Right atrium auricular region (tissue), 2 donors: ENCODE measurements around the gene ANO6. TPM values are rescaled to one million over a fixed set of nuclear protein-coding genes. Genes with fewer than 3 reads are reported as not detected.

Experiments
- DNase-seq: peaks from one replicate; pipeline ENCODE4 v3.0.0-alpha.2; 2019; ENCODE audit warnings: low spot score
- H3K27ac ChIP-seq, 2 donors: fragments of 200-600 bp; sonication (generic); 1 replicate in 1 of 2; 2 replicates in 1 of 2; pipeline ENCODE4 v1.5.1; 2016 to 2019
- H3K27me3 ChIP-seq, 2 donors: fragments of 200-600 bp; sonication (generic); one replicate each; pipeline versions ENCODE4 v1.5.1 to v1.6.0; 2017 to 2019
- H3K36me3 ChIP-seq: fragments of 200-600 bp; sonication (generic); one replicate; pipeline ENCODE4 v1.5.1; 2016
- H3K4me1 ChIP-seq, 2 donors: fragments of 200-600 bp; sonication (generic); one replicate each; pipeline versions ENCODE4 v1.5.1 to v1.6.0; 2017 to 2019
- H3K4me3 ChIP-seq, 2 donors: fragments of 200-600 bp; sonication (generic); 1 replicate in 1 of 2; 2 replicates in 1 of 2; pipeline ENCODE4 v1.5.1; 2017 to 2019; ENCODE audit warnings: mild to moderate bottlenecking in 1 of 2, moderate library complexity in 1 of 2
- H3K9me3 ChIP-seq, 2 donors: fragments of 200-600 bp; sonication (generic); one replicate each; pipeline ENCODE4 v1.5.1; 2019
- CTCF ChIP-seq, 2 donors: fragments of 200-600 bp; sonication (generic); IDR thresholded peaks; one replicate each; pipeline ENCODE4 v1.5.1; 2019; ENCODE audit warnings: antibody characterized with exemption in 2 of 2
- total RNA-seq, 2 donors: library from RNA; depleted of rRNA; stranded (reverse); fragments of >200 nt; gene quantifications; one replicate each; pipeline ENCODE4 v1.1.0, GENCODE V29; 2016

Gene ANO6
- total RNA-seq, 2 donors from 2014 or later = 48.1 to 49.5 TPM

DNA sequence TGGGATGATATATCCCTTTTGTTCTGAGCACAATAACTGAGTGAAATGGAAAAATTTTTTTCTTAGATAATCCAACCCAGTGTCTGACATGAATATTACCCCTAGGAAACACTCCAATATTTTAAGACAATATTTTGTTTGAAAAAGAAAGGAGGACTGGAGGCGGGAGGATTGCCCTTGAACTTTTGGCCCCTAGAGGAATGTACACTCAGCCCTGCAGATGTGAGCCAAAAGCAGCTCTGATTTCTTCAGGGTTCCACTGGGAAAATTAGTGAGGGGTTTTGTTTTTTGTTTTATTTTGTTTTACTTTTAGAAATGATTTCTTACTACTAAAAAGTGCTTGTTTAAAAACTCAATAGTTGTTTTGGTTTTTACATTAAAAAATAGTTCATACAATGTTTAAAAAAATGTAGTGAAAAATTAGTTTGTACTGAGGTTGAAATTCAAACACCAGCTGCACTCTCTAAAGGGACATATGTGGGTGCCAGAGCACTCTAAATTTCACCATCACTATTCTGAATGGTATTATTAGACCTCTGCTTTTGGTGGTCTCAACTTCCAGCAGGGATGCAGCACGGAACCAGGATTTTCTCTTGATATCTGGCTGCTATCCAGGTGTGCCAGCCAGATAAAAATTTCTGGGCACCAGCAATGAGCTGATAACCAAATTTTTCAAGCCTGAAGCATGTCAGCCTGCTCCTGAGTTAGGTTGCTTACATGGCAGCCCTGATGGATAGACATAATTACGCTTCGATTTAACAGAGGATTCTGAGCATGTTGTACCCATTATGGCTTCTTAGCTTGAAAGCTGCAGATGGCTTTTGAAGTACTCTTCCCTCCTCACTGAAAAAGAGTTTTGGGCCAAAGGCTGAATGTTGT is 141.9 kb downstream of the ANO6 start:
- Histone ChIP-seq H3K4me3 (no peak overlapping the region), H3K27ac (peak overlapping the region; percentile 2 to 30), H3K4me1 (peaks cover 0 to 21% of the 10 kb centered on the region in 2 donors), H3K27me3 (no peaks in the 10 kb centered on the region), H3K9me3 (peaks cover 0 to 8% of the 10 kb centered on the region in 2 donors), H3K36me3 (peaks cover 14% of the 10 kb centered on the region)
- no peak for DNase-seq
- TF ChIP-seq CTCF (IDR thresholded peaks at IDR 0.05) = no peak

- TF ChIP-seq CTCF (IDR thresholded peaks at IDR 0.05) = no peak
Observed at GRCh38 chr12:45362291-45362690, 146.4 kb downstream of the ANO6 start.

DNA sequence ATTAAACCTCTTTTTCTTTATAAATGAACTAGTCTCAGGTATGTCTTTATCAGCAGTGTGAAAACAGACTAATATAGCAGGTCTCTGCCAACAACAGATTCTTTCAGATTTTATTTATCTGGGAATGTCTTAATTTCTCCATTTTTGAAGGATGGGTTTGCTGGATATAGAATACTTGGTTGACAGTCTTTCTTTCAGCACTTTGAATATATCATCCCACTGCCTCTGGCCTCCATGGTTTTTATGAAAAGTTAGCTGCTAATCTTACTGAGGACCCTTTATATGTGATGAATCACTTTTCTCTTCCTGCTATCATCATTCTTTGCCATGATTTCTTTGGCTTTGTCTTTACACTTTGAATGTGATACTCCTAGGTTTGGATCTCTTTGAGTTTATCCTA is 148.0 kb downstream of the ANO6 start:
- DNase-seq = no peak
- H3K4me3 ChIP-seq = no peak overlapping the region
- H3K4me1 ChIP-seq = no peaks in the 10 kb centered on the region
- TF ChIP-seq CTCF (IDR thresholded peaks at IDR 0.05) = no peak
- peaks cover 11% of the 10 kb centered on the region for H3K36me3 ChIP-seq
- no peaks in the 10 kb centered on the region for H3K27me3 ChIP-seq
- H3K27ac ChIP-seq = no peak overlapping the region
- H3K9me3 ChIP-seq = peaks cover 0 to 28% of the 10 kb centered on the region in 2 donors

More at GRCh38 chr12:45362291-45362690, 146.4 kb downstream of the ANO6 start:
- peaks cover 0 to 28% of the 10 kb centered on the region in 2 donors for H3K9me3 ChIP-seq
- H3K4me3 ChIP-seq = no peak overlapping the region
- H3K27me3 ChIP-seq = no peaks in the 10 kb centered on the region
- H3K36me3 ChIP-seq = no peaks in the 10 kb centered on the region
- no peak overlapping the region for H3K27ac ChIP-seq
- DNase-seq = no peak
- H3K4me1 ChIP-seq = peaks cover 0 to 13% of the 10 kb centered on the region in 2 donors

GRCh38 chr12:45368841-45369489 is 153.1 kb downstream of the ANO6 start:
- Histone ChIP-seq H3K9me3 (peaks cover 0 to 9% of the 10 kb centered on the region in 2 donors), H3K27ac (no peak overlapping the region), H3K4me1 (no peaks in the 10 kb centered on the region), H3K36me3 (peaks cover 25% of the 10 kb centered on the region), H3K4me3 (no peak overlapping the region), H3K27me3 (no peaks in the 10 kb centered on the region)
- TF ChIP-seq CTCF (IDR thresholded peaks at IDR 0.05) = no peak
- no peak for DNase-seq

GRCh38 chr12:45377815-45378214 is 161.9 kb downstream of the ANO6 start:
- no peaks in the 10 kb centered on the region for H3K4me1 ChIP-seq
- peaks cover 8% of the 10 kb centered on the region for H3K36me3 ChIP-seq
- H3K9me3 ChIP-seq = no peaks in the 10 kb centered on the region
- no peak for DNase-seq
- H3K4me3 ChIP-seq = no peak overlapping the region
- no peak overlapping the region for H3K27ac ChIP-seq
- H3K27me3 ChIP-seq = no peaks in the 10 kb centered on the region
- TF ChIP-seq CTCF (IDR thresholded peaks at IDR 0.05) = no peak
